K562 (cell line): ENCODE results near the gene RSPH3. TPM values are rescaled to one million over a fixed set of nuclear protein-coding genes. Genes with fewer than 3 reads are reported as not detected.

Experiments used
- ATAC-seq: fragments of 200-7000 bp; cut with Tn5 transposase; 3 replicates; pipeline ENCODE4 v1.9.1; 2020; ENCODE audit warnings: moderate library complexity
- BruUV-seq: library from RNA; stranded (reverse); fragments of 400-500 nt; replicated peaks from 2 replicates; lab custom pipeline; 2021; lab: Mats Ljungman, UMichigan
- CTCF ChIA-PET: fragments of 300-600 bp; formaldehyde crosslinking; extraction: SDS; loops from one replicate; lab custom pipeline; 2021; ENCODE audit warnings: low intra/inter-chr PET ratio; lab: Yijun Ruan, JAX
- POLR2A ChIA-PET: fragments of 300-600, 350-650 bp; sonication (Branson Sonifier 250); formaldehyde crosslinking; extraction: SDS; loops from one replicate; lab custom pipeline; 2021; ENCODE audit warnings: antibody characterized with exemption, inconsistent platforms; lab: Yijun Ruan, JAX
- DNase-seq, 4 experiments: peaks; one replicate each; pipeline versions ENCODE4 v3.0.0 to v3.0.0-alpha.2; 2011 to 2018; ENCODE audit warnings: low spot score in 3 of 4, mixed read lengths in 3 of 4; ENCODE audit errors: extremely low read depth in 1 of 4
- FAIRE-seq: peaks from 2 replicates; lab custom pipeline; 2011; peaks lifted over from hg19 to GRCh38; lab: Jason Lieb, UNC
- H2AFZ ChIP-seq: 2 replicates; pipeline ENCODE4 v1.6.0; 2011; ENCODE audit warnings: low read depth, low read length, control low read depth, inconsistent platforms
- H3K27ac ChIP-seq: fragments of 200-600 bp; 3 replicates; pipeline ENCODE4 v1.8.0; 2011; ENCODE audit warnings: low read depth, mild to moderate bottlenecking, control low read depth, inconsistent platforms, low read length, moderate library complexity, mixed read lengths; ENCODE audit errors: extremely low read depth
- H3K27me3 ChIP-seq, 2 experiments: fragments of 300-600 bp in 1 of 2; 2 replicates in 1 of 2; 3 replicates in 1 of 2; pipeline versions ENCODE4 v1.6.0 to v1.8.0; 2011; ENCODE audit warnings: inconsistent platforms in 2 of 2, low read length in 2 of 2, mild to moderate bottlenecking in 1 of 2, mixed read lengths in 1 of 2, moderate library complexity in 1 of 2; ENCODE audit not compliant: control insufficient read depth in 2 of 2, insufficient read depth in 2 of 2
- H3K36me3 ChIP-seq: fragments of 300-600 bp; 3 replicates; pipeline ENCODE4 v1.8.0; 2011; ENCODE audit warnings: mild to moderate bottlenecking, low read length, inconsistent platforms; ENCODE audit not compliant: control insufficient read depth, insufficient read depth
- H3K4me1 ChIP-seq, 2 experiments: fragments of 200-600 bp in 1 of 2; replicated peaks in 1 of 2; 2 replicates in 1 of 2; 3 replicates in 1 of 2; pipeline versions ENCODE4 v1.5.1 to v1.8.0; 2011; ENCODE audit warnings: inconsistent platforms in 2 of 2, low read length in 2 of 2, mild to moderate bottlenecking in 1 of 2, mixed read lengths in 1 of 2, moderate library complexity in 1 of 2; ENCODE audit not compliant: control insufficient read depth in 2 of 2, insufficient read depth in 2 of 2
- H3K4me2 ChIP-seq: 2 replicates; pipeline ENCODE4 v1.6.1; 2011; ENCODE audit warnings: low read length, control low read depth, inconsistent platforms, mixed read lengths; ENCODE audit not compliant: insufficient read depth
- H3K4me3 ChIP-seq: fragments of 200-600 bp; sonication (generic), shearing (Covaris generic); 2 replicates; pipeline ENCODE4 v1.5.1; 2016; ENCODE audit warnings: control low read depth, inconsistent platforms
- H3K79me2 ChIP-seq: fragments of 200-600 bp; 3 replicates; pipeline ENCODE4 v1.8.0; 2011; ENCODE audit warnings: low read length, inconsistent platforms; ENCODE audit not compliant: control insufficient read depth, insufficient read depth
- H3K9ac ChIP-seq, 2 experiments: 2 replicates each; pipeline versions ENCODE4 v1.6.0 to v1.6.1; 2011; ENCODE audit warnings: low read depth in 2 of 2, low read length in 2 of 2, control low read depth in 1 of 2, inconsistent platforms in 1 of 2, mild to moderate bottlenecking in 1 of 2, mixed read lengths in 1 of 2; ENCODE audit not compliant: insufficient read depth in 1 of 2
- H3K9me1 ChIP-seq: one replicate; pipeline ENCODE4 v1.6.0; 2011; ENCODE audit warnings: inconsistent platforms, mild to moderate bottlenecking, low read length, moderate library complexity; ENCODE audit not compliant: control insufficient read depth, insufficient read depth
- H3K9me3 ChIP-seq: replicated peaks from 2 replicates; pipeline ENCODE4 v1.5.1; 2011; ENCODE audit warnings: low read depth, low read length, inconsistent platforms; ENCODE audit not compliant: control insufficient read depth, insufficient read depth
- H4K20me1 ChIP-seq: replicated peaks from 2 replicates; pipeline ENCODE4 v1.6.1; 2011; ENCODE audit warnings: low read length, inconsistent platforms, mixed read lengths; ENCODE audit not compliant: control insufficient read depth, insufficient read depth
- CEBPG ChIP-seq, 3 experiments: fragments of 200-800 bp in 1 of 3; sonication (Bioruptor generic) in 1 of 3; sonication (generic) in 1 of 3; formaldehyde crosslinking in 1 of 3; IDR thresholded peaks in 2 of 3; conservative IDR thresholded peaks in 1 of 3; 2 replicates each; pipeline versions ENCODE4 v1.6.1 to v1.8.0; 2016 to 2022; ENCODE audit warnings: missing compliant biosample characterization in 2 of 3, missing genetic modification characterization in 2 of 3, mild to moderate bottlenecking in 1 of 3, missing genetic modification reagents in 1 of 3
- DACH1 ChIP-seq: fragments of 450-650 bp; IDR thresholded peaks from 2 replicates; pipeline ENCODE4 v1.6.1; 2018; ENCODE audit not compliant: partially characterized antibody
- RAD21 ChIP-seq, 2 experiments: fragments of 250-450 bp in 1 of 2; fragments of 450-650 bp in 1 of 2; sonication (Bioruptor Pico) in 1 of 2; formaldehyde crosslinking in 1 of 2; IDR thresholded peaks in 1 of 2; conservative IDR thresholded peaks in 1 of 2; 2 replicates each; pipeline versions ENCODE4 v1.4.0 to v1.8.0; 2020 to 2022; ENCODE audit warnings: mild to moderate bottlenecking in 2 of 2, moderate library complexity in 1 of 2
- SMC3 ChIP-seq: conservative IDR thresholded peaks from 2 replicates; pipeline ENCODE4 v1.6.1; 2011; ENCODE audit warnings: low read depth, low read length, improper control_type of control experiment; ENCODE audit not compliant: insufficient read depth
- U2AF2 ChIP-seq: fragments of 200-400 bp; formaldehyde crosslinking; optimal IDR thresholded peaks from 2 replicates; pipeline ENCODE3; 2017; ENCODE audit warnings: low read depth, mild to moderate bottlenecking, low read length
- WGBS: fragments of 100-300 bp; shearing (Covaris generic); methylation state at CpG from one replicate; pipeline ENCODE4 v1.1.6; 2016; ENCODE audit warnings: low coverage, mixed read lengths; ENCODE audit not compliant: insufficient coverage; ENCODE audit errors: missing lambda C conversion rate; 5-methylcytosine and 5-hydroxymethylcytosine counted together
- in situ Hi-C: fragments of 300-500 bp; cut with MboI; formaldehyde crosslinking; loops from 4 replicates; pipeline ENCODE4 v1.15.0; 2018; ENCODE audit warnings: inconsistent platforms, mixed read lengths
- intact Hi-C: fragments of 100-400 bp; cut with micrococcal nuclease; formaldehyde crosslinking; loops from 2 replicates; pipeline ENCODE4 v1.14.2; 2022
- polyA plus RNA-seq, 8 experiments: library from polyadenylated mRNA; depleted of rRNA in 4 of 8; stranded (reverse) in 5 of 8; unstranded in 3 of 8; fragments of >200 nt; fragmentation: Nextera tagmentation in 2 of 8; fragmentation: Illumina TruSeq in 1 of 8; extraction: Ambion mirVana in 2 of 8; extraction: Trizol in 1 of 8; gene quantifications; 2 replicates each; pipeline versions ENCODE4 v1.2.1 to v1.2.3, GENCODE V29; 2011 to 2014; ENCODE audit warnings: inconsistent platforms in 1 of 8, missing spikeins in 1 of 8
- total RNA-seq, 7 experiments: library from RNA; depleted of rRNA in 6 of 7; stranded (reverse); fragments of >200 nt in 6 of 7; fragmentation: Illumina TruSeq in 2 of 7; extraction: Trizol in 2 of 7; gene quantifications; 2 replicates each; pipeline versions ENCODE4 v1.2.1 to v1.2.3, GENCODE V29; 2011 to 2021; ENCODE audit warnings: low replicate concordance in 1 of 7
- TF ChIP-seq, protein P1 (sequence below): fragments of 450-650 bp; formaldehyde crosslinking; IDR thresholded peaks from 2 replicates; pipeline ENCODE4 v1.4.0; 2020; ENCODE audit warnings: mild to moderate bottlenecking, moderate library complexity
- TF ChIP-seq, protein P2 (sequence below), 3 experiments: IDR thresholded peaks in 2 of 3; conservative IDR thresholded peaks in 1 of 3; 2 replicates each; pipeline ENCODE4 v1.5.1; 2011 to 2012; ENCODE audit warnings: low read length in 3 of 3, mild to moderate bottlenecking in 3 of 3, control low read depth in 2 of 3, improper control_type of control experiment in 1 of 3, inconsistent platforms in 1 of 3, low read depth in 1 of 3, mixed read lengths in 1 of 3, moderate library complexity in 1 of 3; ENCODE audit not compliant: insufficient read depth in 2 of 3
- TF ChIP-seq, protein P3 (sequence below), 3 experiments: fragments of 200-800 bp in 1 of 3; fragments of 250-450 bp in 1 of 3; fragments of 450-650 bp in 1 of 3; sonication (Bioruptor Pico) in 1 of 3; sonication (Bioruptor generic) in 1 of 3; formaldehyde crosslinking in 1 of 3; IDR thresholded peaks; 2 replicates each; pipeline versions ENCODE4 v1.6.1 to v1.8.0; 2016 to 2022; ENCODE audit warnings: mild to moderate bottlenecking in 2 of 3, missing genetic modification characterization in 2 of 3, missing compliant biosample characterization in 1 of 3, moderate library complexity in 1 of 3

RSPH3 gene
- total and polyA plus RNA-seq, 9 of the 15 experiments (the other 6 are each of a cell fraction or from before 2014, with no cell fraction given), result 0.52 to 2.9 (median 1.5) TPM

DNA sequence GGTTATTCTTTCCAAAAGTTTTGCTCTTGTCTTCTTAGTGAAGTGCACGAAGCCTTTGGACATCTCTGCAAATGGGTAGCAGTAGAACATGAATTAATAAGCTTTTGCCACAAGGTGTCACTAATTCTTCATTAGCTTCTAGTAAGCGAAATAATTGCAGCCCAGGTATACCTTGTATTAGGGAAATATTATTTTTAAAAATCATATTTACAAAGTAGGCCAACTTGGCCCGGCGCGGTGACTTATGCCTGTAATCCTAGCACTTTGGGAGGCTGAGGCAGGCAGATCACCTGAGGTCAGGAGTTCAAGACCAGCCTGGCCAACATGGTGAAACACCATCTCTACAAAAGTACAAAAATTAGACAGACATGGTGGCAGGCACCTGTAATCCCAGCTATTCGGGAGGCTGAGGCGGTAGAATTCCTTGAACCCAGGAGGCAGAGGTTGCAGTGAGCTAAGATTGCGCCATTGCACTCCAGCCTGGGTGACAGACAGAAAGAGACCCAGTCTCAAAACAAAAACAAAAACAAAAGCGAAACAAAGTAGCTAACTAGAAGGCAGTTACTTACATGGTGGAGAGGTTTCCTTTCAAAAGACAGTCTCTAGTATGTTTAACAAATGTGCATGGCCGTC is 8.8 kb upstream of the RSPH3 start:
- H3K4me2 ChIP-seq, result no peak overlapping the region
- ATAC-seq, result peak; percentile 61
- peaks cover 15 to 22% of the 10 kb centered on the region in 2 experiments; a peak in 3 of 5 replicates for H3K27me3 ChIP-seq
- no peaks in the 10 kb centered on the region for H3K9me3 ChIP-seq
- no TSS peak for BruUV-seq
- H3K79me2 ChIP-seq, result no peaks in the 10 kb centered on the region
- no peak overlapping the region for H3K4me3 ChIP-seq
- no peak overlapping the region for H3K27ac ChIP-seq
- FAIRE-seq, result peak; percentile 81
- H3K4me1 ChIP-seq, result peaks cover 7 to 8% of the 10 kb centered on the region in 2 experiments; a peak in 3 of 5 replicates
- H4K20me1 ChIP-seq, result no peaks in the 10 kb centered on the region
- DNase-seq, result peak in 2 of 4 experiments; percentile 31 to 35
- in situ Hi-C loops, result no loop called here
- 6% methylated on average over 10 of the region's 10 CpGs for WGBS
- CTCF ChIA-PET, result interaction anchor here (0.5 to 1.4 kb wide), 5 partner anchors 96 to 1447 kb away, joined by 3 to 4 read pairs (median 3); no protein-coding TSS in a partner anchor
- H2AFZ ChIP-seq, result no peak overlapping the region
- H3K36me3 ChIP-seq, result no peaks in the 10 kb centered on the region
- no peak overlapping the region for H3K9ac ChIP-seq
- H3K9me1 ChIP-seq, result no peaks in the 10 kb centered on the region
- intact Hi-C loops, result loop anchor here (1.0 kb wide), 2 partner anchors 96 to 126 kb away; no protein-coding TSS in a partner anchor
- POLR2A ChIA-PET, result interaction anchor here (1.0 kb wide), 1 partner anchor 9 kb away, joined by 7 read pairs; the partner anchor contains the start of gene RSPH3
- TF ChIP-seq, protein P1, sequence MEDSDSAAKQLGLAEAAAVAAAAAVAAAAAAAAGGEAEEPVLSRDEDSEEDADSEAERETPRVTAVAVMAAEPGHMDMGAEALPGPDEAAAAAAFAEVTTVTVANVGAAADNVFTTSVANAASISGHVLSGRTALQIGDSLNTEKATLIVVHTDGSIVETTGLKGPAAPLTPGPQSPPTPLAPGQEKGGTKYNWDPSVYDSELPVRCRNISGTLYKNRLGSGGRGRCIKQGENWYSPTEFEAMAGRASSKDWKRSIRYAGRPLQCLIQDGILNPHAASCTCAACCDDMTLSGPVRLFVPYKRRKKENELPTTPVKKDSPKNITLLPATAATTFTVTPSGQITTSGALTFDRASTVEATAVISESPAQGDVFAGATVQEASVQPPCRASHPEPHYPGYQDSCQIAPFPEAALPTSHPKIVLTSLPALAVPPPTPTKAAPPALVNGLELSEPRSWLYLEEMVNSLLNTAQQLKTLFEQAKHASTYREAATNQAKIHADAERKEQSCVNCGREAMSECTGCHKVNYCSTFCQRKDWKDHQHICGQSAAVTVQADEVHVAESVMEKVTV (CRISPR knock-in tag), result 0 out of 2 replicates have a peak, but pooled peaks have one; percentile 36
- TF ChIP-seq, protein P2, sequence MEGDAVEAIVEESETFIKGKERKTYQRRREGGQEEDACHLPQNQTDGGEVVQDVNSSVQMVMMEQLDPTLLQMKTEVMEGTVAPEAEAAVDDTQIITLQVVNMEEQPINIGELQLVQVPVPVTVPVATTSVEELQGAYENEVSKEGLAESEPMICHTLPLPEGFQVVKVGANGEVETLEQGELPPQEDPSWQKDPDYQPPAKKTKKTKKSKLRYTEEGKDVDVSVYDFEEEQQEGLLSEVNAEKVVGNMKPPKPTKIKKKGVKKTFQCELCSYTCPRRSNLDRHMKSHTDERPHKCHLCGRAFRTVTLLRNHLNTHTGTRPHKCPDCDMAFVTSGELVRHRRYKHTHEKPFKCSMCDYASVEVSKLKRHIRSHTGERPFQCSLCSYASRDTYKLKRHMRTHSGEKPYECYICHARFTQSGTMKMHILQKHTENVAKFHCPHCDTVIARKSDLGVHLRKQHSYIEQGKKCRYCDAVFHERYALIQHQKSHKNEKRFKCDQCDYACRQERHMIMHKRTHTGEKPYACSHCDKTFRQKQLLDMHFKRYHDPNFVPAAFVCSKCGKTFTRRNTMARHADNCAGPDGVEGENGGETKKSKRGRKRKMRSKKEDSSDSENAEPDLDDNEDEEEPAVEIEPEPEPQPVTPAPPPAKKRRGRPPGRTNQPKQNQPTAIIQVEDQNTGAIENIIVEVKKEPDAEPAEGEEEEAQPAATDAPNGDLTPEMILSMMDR (IDR thresholded peaks at IDR 0.05 in 2 of 3, conservative IDR thresholded peaks at IDR 0.05 in 1 of 3; ENCODE audit: insufficient read depth in 2 of 3, low read depth in 1 of 3, low read length in 3 of 3), result peak; percentile 46 to 70 (median 50); a peak in 4 of 6 replicates
- TF ChIP-seq DACH1 (peak; percentile 6), SMC3 (0 out of 2 replicates have a peak, but pooled peaks have one; percentile 9), U2AF2 (no peak), RAD21 (CRISPR knock-in tag; conservative IDR thresholded peaks at IDR 0.05 in 1 of 2, IDR thresholded peaks at IDR 0.05 in 1 of 2) (peak; percentile 65 to 72), CEBPG (CRISPR knock-in tag; IDR thresholded peaks at IDR 0.05) (no peak), CEBPG (tag; conservative IDR thresholded peaks at IDR 0.05 in 1 of 2, IDR thresholded peaks at IDR 0.05 in 1 of 2) (0 out of 4 replicates have a peak, but pooled peaks of 1 of the 2 experiments have one; percentile 33)
- TF ChIP-seq, protein P3, sequence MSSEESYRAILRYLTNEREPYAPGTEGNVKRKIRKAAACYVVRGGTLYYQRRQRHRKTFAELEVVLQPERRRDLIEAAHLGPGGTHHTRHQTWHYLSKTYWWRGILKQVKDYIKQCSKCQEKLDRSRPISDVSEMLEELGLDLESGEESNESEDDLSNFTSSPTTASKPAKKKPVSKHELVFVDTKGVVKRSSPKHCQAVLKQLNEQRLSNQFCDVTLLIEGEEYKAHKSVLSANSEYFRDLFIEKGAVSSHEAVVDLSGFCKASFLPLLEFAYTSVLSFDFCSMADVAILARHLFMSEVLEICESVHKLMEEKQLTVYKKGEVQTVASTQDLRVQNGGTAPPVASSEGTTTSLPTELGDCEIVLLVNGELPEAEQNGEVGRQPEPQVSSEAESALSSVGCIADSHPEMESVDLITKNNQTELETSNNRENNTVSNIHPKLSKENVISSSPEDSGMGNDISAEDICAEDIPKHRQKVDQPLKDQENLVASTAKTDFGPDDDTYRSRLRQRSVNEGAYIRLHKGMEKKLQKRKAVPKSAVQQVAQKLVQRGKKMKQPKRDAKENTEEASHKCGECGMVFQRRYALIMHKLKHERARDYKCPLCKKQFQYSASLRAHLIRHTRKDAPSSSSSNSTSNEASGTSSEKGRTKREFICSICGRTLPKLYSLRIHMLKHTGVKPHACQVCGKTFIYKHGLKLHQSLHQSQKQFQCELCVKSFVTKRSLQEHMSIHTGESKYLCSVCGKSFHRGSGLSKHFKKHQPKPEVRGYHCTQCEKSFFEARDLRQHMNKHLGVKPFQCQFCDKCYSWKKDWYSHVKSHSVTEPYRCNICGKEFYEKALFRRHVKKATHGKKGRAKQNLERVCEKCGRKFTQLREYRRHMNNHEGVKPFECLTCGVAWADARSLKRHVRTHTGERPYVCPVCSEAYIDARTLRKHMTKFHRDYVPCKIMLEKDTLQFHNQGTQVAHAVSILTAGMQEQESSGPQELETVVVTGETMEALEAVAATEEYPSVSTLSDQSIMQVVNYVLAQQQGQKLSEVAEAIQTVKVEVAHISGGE (CRISPR knock-in tag; IDR thresholded peaks at IDR 0.05), result no peak
